A673 (cell line): ENCODE data around the gene WSB2.

ENCODE experiments used
- EZH2 ChIP-seq: fragments of 200-600 bp; sonication (generic); IDR thresholded peaks from 2 replicates; pipeline ENCODE4 v1.6.1; 2017; ENCODE audit warnings: borderline replicate concordance, low read depth, mild to moderate bottlenecking, mixed read lengths, antibody characterized with exemption, low read length; ENCODE audit not compliant: poor library complexity, severe bottlenecking
- TF ChIP-seq, protein P1 (sequence below): fragments of 300-800, 200-600 bp; sonication (generic); conservative IDR thresholded peaks from 2 replicates; pipeline ENCODE4 v1.5.1; 2017; ENCODE audit warnings: low read depth, mild to moderate bottlenecking, antibody characterized with exemption, low read length, moderate library complexity, mixed read lengths

DNA sequence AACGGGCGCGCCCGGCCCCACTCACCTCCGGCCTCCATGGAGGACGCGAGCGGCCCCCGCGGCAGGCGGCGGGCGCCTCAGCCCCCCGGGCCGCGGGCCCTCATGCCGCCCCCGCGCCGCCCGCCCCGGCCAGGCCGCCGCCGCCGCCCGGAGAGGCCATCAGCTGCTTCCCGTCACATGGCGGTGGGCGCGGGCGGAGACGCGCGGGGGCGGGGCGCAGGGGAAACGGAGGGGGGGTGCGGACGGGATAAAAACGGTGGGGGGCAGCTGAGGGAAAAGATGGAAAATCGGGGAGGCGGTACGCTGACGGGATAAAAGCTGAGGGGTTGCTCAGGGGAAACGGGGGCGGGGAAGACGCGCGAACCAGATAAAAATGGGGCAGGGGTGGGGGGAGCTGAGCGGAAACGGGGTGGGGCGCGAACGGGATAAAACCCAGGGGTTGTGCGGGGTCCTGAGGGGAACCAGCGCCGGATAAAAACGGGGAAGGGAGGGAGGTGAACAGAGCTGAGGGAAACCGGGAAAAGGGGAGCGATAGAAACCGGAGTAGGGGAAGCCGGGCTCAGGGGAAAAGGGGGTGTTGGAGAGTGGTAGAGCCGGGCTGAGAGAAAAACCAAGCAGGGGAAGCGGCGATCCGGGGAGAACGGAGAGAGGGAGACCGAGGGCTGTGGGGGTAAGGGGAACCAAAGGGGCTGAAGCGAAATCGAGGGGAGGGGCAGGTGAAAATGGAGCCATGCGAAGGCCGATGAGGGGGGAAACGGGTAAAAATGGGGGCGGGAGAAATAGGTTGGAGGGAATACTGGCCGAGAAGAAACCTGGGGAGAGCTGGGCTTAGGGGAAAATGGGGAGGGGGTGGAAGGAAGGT, at the start of gene WSB2:
- TF ChIP-seq, protein P1, sequence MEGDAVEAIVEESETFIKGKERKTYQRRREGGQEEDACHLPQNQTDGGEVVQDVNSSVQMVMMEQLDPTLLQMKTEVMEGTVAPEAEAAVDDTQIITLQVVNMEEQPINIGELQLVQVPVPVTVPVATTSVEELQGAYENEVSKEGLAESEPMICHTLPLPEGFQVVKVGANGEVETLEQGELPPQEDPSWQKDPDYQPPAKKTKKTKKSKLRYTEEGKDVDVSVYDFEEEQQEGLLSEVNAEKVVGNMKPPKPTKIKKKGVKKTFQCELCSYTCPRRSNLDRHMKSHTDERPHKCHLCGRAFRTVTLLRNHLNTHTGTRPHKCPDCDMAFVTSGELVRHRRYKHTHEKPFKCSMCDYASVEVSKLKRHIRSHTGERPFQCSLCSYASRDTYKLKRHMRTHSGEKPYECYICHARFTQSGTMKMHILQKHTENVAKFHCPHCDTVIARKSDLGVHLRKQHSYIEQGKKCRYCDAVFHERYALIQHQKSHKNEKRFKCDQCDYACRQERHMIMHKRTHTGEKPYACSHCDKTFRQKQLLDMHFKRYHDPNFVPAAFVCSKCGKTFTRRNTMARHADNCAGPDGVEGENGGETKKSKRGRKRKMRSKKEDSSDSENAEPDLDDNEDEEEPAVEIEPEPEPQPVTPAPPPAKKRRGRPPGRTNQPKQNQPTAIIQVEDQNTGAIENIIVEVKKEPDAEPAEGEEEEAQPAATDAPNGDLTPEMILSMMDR: no peak
- no peak for TF ChIP-seq EZH2
